GM12878 (cell line): ENCODE results near the gene ATXN7L1. TPM values are rescaled to one million over a fixed set of nuclear protein-coding genes. Genes with fewer than 3 reads are reported as not detected.

Experiments
- ATAC-seq: fragments of 200-7000 bp; cut with Tn5 transposase; 3 replicates; pipeline ENCODE4 v1.9.1; 2020; ENCODE audit warnings: mild to moderate bottlenecking, moderate library complexity
- BruUV-seq: library from RNA; stranded (reverse); fragments of 400-500 nt; replicated peaks from 2 replicates; lab custom pipeline; 2021; lab: Mats Ljungman, UMichigan
- CTCF ChIA-PET: fragments of 300-600 bp; sonication (Branson Sonifier 250); formaldehyde crosslinking; extraction: SDS; loops from one replicate; lab custom pipeline; 2021; ENCODE audit warnings: inconsistent platforms; lab: Yijun Ruan, JAX
- POLR2A ChIA-PET: fragments of 350-600 bp; formaldehyde crosslinking; extraction: SDS; loops from one replicate; lab custom pipeline; 2021; ENCODE audit warnings: inconsistent platforms; lab: Charles Lee
- RAD21 ChIA-PET: fragments of 300-600 bp; sonication (Branson Sonifier 250); formaldehyde crosslinking; loops from one replicate; lab custom pipeline; 2023; ENCODE audit warnings: antibody characterized with exemption; ENCODE audit not compliant: unreplicated experiment; lab: Charles Lee
- SMC1A ChIA-PET: fragments of 300-600 bp; sonication (Branson Sonifier 250); formaldehyde crosslinking; loops from one replicate; lab custom pipeline; 2023; ENCODE audit not compliant: unreplicated experiment, uncharacterized antibody; lab: Charles Lee
- DNase-seq: peaks from one replicate; pipeline ENCODE4 v3.0.0-alpha.2; 2011; ENCODE audit warnings: low read depth, low spot score
- FAIRE-seq: peaks from 3 replicates; lab custom pipeline; 2011; peaks lifted over from hg19 to GRCh38; lab: Jason Lieb, UNC
- H2AFZ ChIP-seq: 2 replicates; pipeline ENCODE4 v1.6.0; 2011; ENCODE audit warnings: low read depth, low read length, control low read depth; ENCODE audit not compliant: control insufficient read depth
- H3K27ac ChIP-seq: 2 replicates; pipeline ENCODE4 v1.5.1; 2011; ENCODE audit warnings: control low read depth; ENCODE audit not compliant: control insufficient read depth, insufficient read depth
- H3K27me3 ChIP-seq, 2 experiments: replicated peaks in 1 of 2; 2 replicates each; pipeline versions ENCODE4 v1.6.0 to v1.6.1; 2011; ENCODE audit warnings: low read length in 1 of 2; ENCODE audit not compliant: control insufficient read depth in 2 of 2, insufficient read depth in 2 of 2
- H3K36me3 ChIP-seq, 2 experiments: 2 replicates each; pipeline ENCODE4 v1.5.1; 2011; ENCODE audit warnings: low read length in 1 of 2; ENCODE audit not compliant: control insufficient read depth in 2 of 2, insufficient read depth in 2 of 2
- H3K4me1 ChIP-seq: 2 replicates; pipeline ENCODE4 v1.6.1; 2011; ENCODE audit warnings: mild to moderate bottlenecking, low read length, moderate library complexity, mixed read lengths; ENCODE audit not compliant: control insufficient read depth, insufficient read depth
- H3K4me2 ChIP-seq: 2 replicates; pipeline ENCODE4 v1.6.0; 2011; ENCODE audit warnings: control low read depth; ENCODE audit not compliant: control insufficient read depth, insufficient read depth
- H3K4me3 ChIP-seq: fragments of 200-600 bp; sonication (generic); 2 replicates; pipeline ENCODE4 v1.5.1; 2016
- H3K79me2 ChIP-seq: 2 replicates; pipeline ENCODE4 v1.6.0; 2011; ENCODE audit warnings: low read length; ENCODE audit not compliant: control insufficient read depth, insufficient read depth
- H3K9ac ChIP-seq: 2 replicates; pipeline ENCODE4 v1.8.0; 2011; ENCODE audit warnings: low read length, control low read depth, mixed read lengths; ENCODE audit not compliant: control insufficient read depth, insufficient read depth
- H3K9me3 ChIP-seq: replicated peaks from 3 replicates; pipeline ENCODE4 v1.5.1; 2011; ENCODE audit warnings: mild to moderate bottlenecking, low read length; ENCODE audit not compliant: control insufficient read depth, insufficient read depth
- H4K20me1 ChIP-seq: 2 replicates; pipeline ENCODE4 v1.6.0; 2011; ENCODE audit not compliant: control insufficient read depth, insufficient read depth
- ASH2L ChIP-seq: fragments of 300-600, 200-600 bp; sonication (generic); IDR thresholded peaks from 2 replicates; pipeline ENCODE4 v1.6.1; 2017; ENCODE audit warnings: low read depth, mild to moderate bottlenecking, borderline replicate concordance
- FOS ChIP-seq: IDR thresholded peaks from 3 replicates; pipeline ENCODE4 v1.6.1; 2011; ENCODE audit warnings: borderline replicate concordance; ENCODE audit not compliant: insufficient read length; ENCODE audit errors: extremely low read depth
- HDGF ChIP-seq: fragments of 450-650 bp; IDR thresholded peaks from 2 replicates; pipeline ENCODE4 v1.6.1; 2016; ENCODE audit warnings: antibody characterized with exemption
- IKZF2 ChIP-seq, 2 experiments: fragments of 450-650 bp; IDR thresholded peaks; 2 replicates each; pipeline ENCODE4 v1.6.1; 2017; ENCODE audit warnings: mild to moderate bottlenecking in 2 of 2, moderate library complexity in 2 of 2
- IRF3 ChIP-seq: fragments of 450-650 bp; IDR thresholded peaks from 2 replicates; pipeline ENCODE4 v1.6.1; 2014; ENCODE audit warnings: mild to moderate bottlenecking
- KDM1A ChIP-seq: fragments of 200-600 bp; sonication (generic); IDR thresholded peaks from 2 replicates; pipeline ENCODE4 v1.6.1; 2016; ENCODE audit warnings: borderline replicate concordance
- MEF2B ChIP-seq: fragments of 450-650 bp; IDR thresholded peaks from 2 replicates; pipeline ENCODE4 v1.6.1; 2018; ENCODE audit warnings: mild to moderate bottlenecking, moderate library complexity; ENCODE audit not compliant: partially characterized antibody, poor library complexity, severe bottlenecking
- MTA3 ChIP-seq: IDR thresholded peaks from 2 replicates; pipeline ENCODE4 v1.6.1; 2012; ENCODE audit warnings: low read length, inconsistent platforms, borderline replicate concordance
- MYC ChIP-seq: IDR thresholded peaks from 2 replicates; pipeline ENCODE4 v1.6.1; 2011; ENCODE audit warnings: mild to moderate bottlenecking, low read length, moderate library complexity, inconsistent platforms; ENCODE audit not compliant: insufficient read depth, insufficient replicate concordance, insufficient read length, severe bottlenecking
- NFYB ChIP-seq: IDR thresholded peaks from 2 replicates; pipeline ENCODE4 v1.6.1; 2011; ENCODE audit warnings: low read depth, mild to moderate bottlenecking, low read length, improper control_type of control experiment, moderate library complexity; ENCODE audit not compliant: insufficient read depth
- PBX3 ChIP-seq: IDR thresholded peaks from 2 replicates; pipeline ENCODE4 v1.6.1; 2011; ENCODE audit warnings: mild to moderate bottlenecking, low read depth, low read length, moderate library complexity; ENCODE audit not compliant: insufficient replicate concordance
- PKNOX1 ChIP-seq: fragments of 450-650 bp; IDR thresholded peaks from 2 replicates; pipeline ENCODE4 v1.6.1; 2016; ENCODE audit warnings: mild to moderate bottlenecking
- RB1 ChIP-seq: fragments of 450-650 bp; formaldehyde crosslinking; IDR thresholded peaks from 2 replicates; pipeline ENCODE4 v1.6.1; 2017; ENCODE audit warnings: mild to moderate bottlenecking, borderline replicate concordance
- SMAD5 ChIP-seq: IDR thresholded peaks from 2 replicates; pipeline ENCODE4 v1.6.1; 2016; ENCODE audit warnings: antibody characterized with exemption, low read depth
- TCF7 ChIP-seq: IDR thresholded peaks from 2 replicates; pipeline ENCODE4 v1.6.1; 2014; ENCODE audit warnings: antibody characterized with exemption, borderline replicate concordance
- ZBED1 ChIP-seq: IDR thresholded peaks from 2 replicates; pipeline ENCODE4 v1.6.1; 2016; ENCODE audit warnings: borderline replicate concordance
- ZZZ3 ChIP-seq: IDR thresholded peaks from 2 replicates; pipeline ENCODE4 v1.6.1; 2011; ENCODE audit warnings: low read depth; ENCODE audit not compliant: control insufficient read depth, insufficient read length
- WGBS: methylation state at CpG from one replicate; pipeline ENCODE4 v1.1.6; 2016; ENCODE audit warnings: low lambda C conversion rate; ENCODE audit not compliant: insufficient replicate concordance, insufficient coverage; ENCODE audit errors: missing lambda C conversion rate; 5-methylcytosine and 5-hydroxymethylcytosine counted together
- in situ Hi-C: fragments of 300-500 bp; cut with MboI; formaldehyde crosslinking; loops from 9 replicates; pipeline ENCODE4 v1.14.3; 2018; ENCODE audit warnings: mixed read lengths
- intact Hi-C: fragments of 100-400 bp; cut with micrococcal nuclease; formaldehyde crosslinking; loops from one replicate; pipeline ENCODE4 v1.14.2; 2022; ENCODE audit not compliant: unreplicated experiment
- polyA plus RNA-seq, 11 experiments: library from polyadenylated mRNA; depleted of rRNA in 4 of 11; unstranded in 6 of 11; stranded (reverse) in 5 of 11; fragments of >200 nt; fragmentation: Nextera tagmentation in 4 of 11; fragmentation: Illumina TruSeq in 1 of 11; extraction: Ambion mirVana in 4 of 11; extraction: Trizol in 1 of 11; gene quantifications; 1 replicate in 1 of 11; 2 replicates in 10 of 11; pipeline versions ENCODE4 v1.2.1 to v1.2.3, GENCODE V29; 2011 to 2016; ENCODE audit warnings: inconsistent platforms in 2 of 11, missing spikeins in 2 of 11, low read depth in 1 of 11
- total RNA-seq, 4 experiments: library from RNA; depleted of rRNA in 3 of 4; stranded (reverse); fragments of >200 nt in 3 of 4; fragmentation: Illumina TruSeq in 1 of 4; extraction: Trizol in 1 of 4; gene quantifications; 2 replicates each; pipeline versions ENCODE4 v1.2.1 to v1.2.3, GENCODE V29; 2013 to 2021

Gene ATXN7L1
- total and polyA plus RNA-seq, 10 of the 15 experiments (the other 5 are each of a cell fraction or from before 2014, with no cell fraction given) = 0.40 to 2.9 (median 1.2) TPM

- H3K9ac ChIP-seq = no peak overlapping the region
- DNase-seq (no peak), ATAC-seq (no peak), FAIRE-seq (no peak)
- H3K27ac ChIP-seq = no peak overlapping the region
- peaks cover 10% of the 10 kb centered on the region; the same call in 1 of the 2 replicates for H3K4me1 ChIP-seq
- peaks cover 3% of the 10 kb centered on the region in 2 experiments; a peak in 1 of 4 replicates for H3K27me3 ChIP-seq
- H2AFZ ChIP-seq = no peak overlapping the region
- ChIA-PET SMC1A (interaction anchor here (0.6 to 2.4 kb wide), 6 partner anchors 10 to 103 kb away, joined by 3 to 20 read pairs (median 4); no protein-coding TSS in a partner anchor), CTCF (interaction anchor here (1.2 to 1.5 kb wide), 6 partner anchors 9 to 51 kb away, joined by 4 to 7 read pairs (median 4); no protein-coding TSS in a partner anchor), RAD21 (interaction anchor here (0.9 to 1.0 kb wide), 2 partner anchors 10 to 20 kb away, joined by 3 to 4 read pairs; no protein-coding TSS in a partner anchor), POLR2A (interaction anchor here (0.6 kb wide), 1 partner anchor 181 kb away, joined by 4 read pairs; no protein-coding TSS in a partner anchor)
- no peak overlapping the region for H3K4me3 ChIP-seq
- BruUV-seq = no TSS peak
- H3K79me2 ChIP-seq = no peaks in the 10 kb centered on the region
- no peak overlapping the region for H3K4me2 ChIP-seq
- in situ Hi-C loops (no loop called here), intact Hi-C loops (no loop called here)
- TF ChIP-seq HDGF = no peak
- TF ChIP-seq RB1 = no peak
- TF ChIP-seq TCF7 = no peak
- TF ChIP-seq ASH2L = no peak
- TF ChIP-seq NFYB = no peak
- TF ChIP-seq KDM1A = no peak
- TF ChIP-seq SMAD5 = no peak
- no peak for TF ChIP-seq PKNOX1
- TF ChIP-seq IRF3 = no peak
- TF ChIP-seq IKZF2 (IDR thresholded peaks at IDR 0.05) = no peak
- TF ChIP-seq MYC = no peak
- TF ChIP-seq ZZZ3 = no peak
- TF ChIP-seq PBX3 = no peak
- no peak for TF ChIP-seq MTA3
- no peak for TF ChIP-seq MEF2B
- TF ChIP-seq ZBED1 = no peak
- TF ChIP-seq FOS = no peak
- H3K36me3 ChIP-seq = no peaks in the 10 kb centered on the region
- H4K20me1 ChIP-seq = no peaks in the 10 kb centered on the region
- WGBS = 84% methylated on average over 2 of the region's 2 CpGs
- H3K9me3 ChIP-seq = no peaks in the 10 kb centered on the region
Observed at GRCh38 chr7:105796365-105796764, 80.0 kb downstream of the ATXN7L1 start.
